ENCODE data around the gene RAET1G. TPM values are rescaled to one million over a fixed set of nuclear protein-coding genes. Genes with fewer than 3 reads are reported as not detected.
"Not testable (repeated sequence)": the region's sequence is repeated elsewhere in the genome, so short reads cannot be mapped to it uniquely, and the experiment has no call there.

Gene RAET1G
- total RNA-seq, 6 experiments from 2014 or later, result 0.64 to 1.1 (median 0.83) TPM

DNA sequence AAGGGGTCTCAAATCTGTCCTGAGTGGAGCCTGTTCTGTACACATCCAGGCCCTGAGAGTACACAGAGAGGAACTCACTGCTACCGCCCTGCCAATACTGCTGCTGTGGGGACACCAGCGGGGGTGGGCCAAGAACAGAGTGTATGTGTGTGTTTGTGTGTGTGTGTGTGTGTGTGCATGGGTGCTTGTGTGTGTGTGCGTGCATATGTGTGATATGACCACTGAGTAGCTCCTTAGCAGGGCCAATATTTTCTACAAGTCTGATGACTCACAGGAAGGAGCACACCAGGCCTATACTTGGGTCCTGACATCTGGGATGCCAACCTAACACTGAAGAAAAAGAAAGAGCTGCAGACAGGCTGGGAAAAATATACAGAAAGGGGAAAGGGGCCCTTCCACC, 26.4 kb downstream of the RAET1G start:
- Mint-ChIP-seq H3K27me3 (ENCODE audit: insufficient read depth) (no peaks in the 10 kb centered on the region; the same call in 1 of the 2 replicates), H3K9me3 (no peaks in the 10 kb centered on the region), H3K27ac (peak overlapping the region; percentile 93), H3K4me1 (ENCODE audit: low read depth) (peaks cover 44% of the 10 kb centered on the region), H3K4me3 (peak overlapping the region; percentile 83), H3K36me3 (ENCODE audit: low read depth) (no peaks in the 10 kb centered on the region)
- peak; percentile 44 for DNase-seq
- TF ChIP-seq, protein P1, sequence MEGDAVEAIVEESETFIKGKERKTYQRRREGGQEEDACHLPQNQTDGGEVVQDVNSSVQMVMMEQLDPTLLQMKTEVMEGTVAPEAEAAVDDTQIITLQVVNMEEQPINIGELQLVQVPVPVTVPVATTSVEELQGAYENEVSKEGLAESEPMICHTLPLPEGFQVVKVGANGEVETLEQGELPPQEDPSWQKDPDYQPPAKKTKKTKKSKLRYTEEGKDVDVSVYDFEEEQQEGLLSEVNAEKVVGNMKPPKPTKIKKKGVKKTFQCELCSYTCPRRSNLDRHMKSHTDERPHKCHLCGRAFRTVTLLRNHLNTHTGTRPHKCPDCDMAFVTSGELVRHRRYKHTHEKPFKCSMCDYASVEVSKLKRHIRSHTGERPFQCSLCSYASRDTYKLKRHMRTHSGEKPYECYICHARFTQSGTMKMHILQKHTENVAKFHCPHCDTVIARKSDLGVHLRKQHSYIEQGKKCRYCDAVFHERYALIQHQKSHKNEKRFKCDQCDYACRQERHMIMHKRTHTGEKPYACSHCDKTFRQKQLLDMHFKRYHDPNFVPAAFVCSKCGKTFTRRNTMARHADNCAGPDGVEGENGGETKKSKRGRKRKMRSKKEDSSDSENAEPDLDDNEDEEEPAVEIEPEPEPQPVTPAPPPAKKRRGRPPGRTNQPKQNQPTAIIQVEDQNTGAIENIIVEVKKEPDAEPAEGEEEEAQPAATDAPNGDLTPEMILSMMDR (IDR thresholded peaks at IDR 0.05), result no peak

GRCh38 chr6:149895833-149896271, 27.1 kb downstream of the RAET1G start:
- Mint-ChIP-seq H3K4me1 (ENCODE audit: low read depth) (peaks cover 50% of the 10 kb centered on the region), H3K27ac (peak overlapping the region; percentile 93), H3K4me3 (peak overlapping the region; percentile 83), H3K27me3 (ENCODE audit: insufficient read depth) (no peaks in the 10 kb centered on the region), H3K9me3 (no peaks in the 10 kb centered on the region), H3K36me3 (ENCODE audit: low read depth) (no peaks in the 10 kb centered on the region)
- TF ChIP-seq, protein P1 (IDR thresholded peaks at IDR 0.05), result no peak
- peak; percentile 72 for DNase-seq

- peak overlapping the region; percentile 93 for H3K27ac Mint-ChIP-seq
These were observed 27.8 kb downstream of the RAET1G start for GRCh38 chr6:149895048-149895590.

GRCh38 chr6:149891864-149892263, 31.1 kb downstream of the RAET1G start:
- peaks cover 59% of the 10 kb centered on the region for H3K4me1 Mint-ChIP-seq (ENCODE audit: low read depth)
- not testable (repeated sequence) for H3K27me3 Mint-ChIP-seq (ENCODE audit: insufficient read depth); H3K36me3 Mint-ChIP-seq (ENCODE audit: low read depth); H3K27ac Mint-ChIP-seq; H3K4me3 Mint-ChIP-seq; H3K9me3 Mint-ChIP-seq; DNase-seq

More at GRCh38 chr6:149895048-149895590, 27.8 kb downstream of the RAET1G start:
- Mint-ChIP-seq H3K4me3 (peak overlapping the region; percentile 83; the same call in 1 of the 2 replicates), H3K36me3 (ENCODE audit: low read depth) (no peaks in the 10 kb centered on the region), H3K4me1 (ENCODE audit: low read depth) (peaks cover 56% of the 10 kb centered on the region), H3K9me3 (no peaks in the 10 kb centered on the region), H3K27me3 (ENCODE audit: insufficient read depth) (no peaks in the 10 kb centered on the region)
- TF ChIP-seq, protein P1 (IDR thresholded peaks at IDR 0.05), result no peak
- peak; percentile 46 for DNase-seq

DNA sequence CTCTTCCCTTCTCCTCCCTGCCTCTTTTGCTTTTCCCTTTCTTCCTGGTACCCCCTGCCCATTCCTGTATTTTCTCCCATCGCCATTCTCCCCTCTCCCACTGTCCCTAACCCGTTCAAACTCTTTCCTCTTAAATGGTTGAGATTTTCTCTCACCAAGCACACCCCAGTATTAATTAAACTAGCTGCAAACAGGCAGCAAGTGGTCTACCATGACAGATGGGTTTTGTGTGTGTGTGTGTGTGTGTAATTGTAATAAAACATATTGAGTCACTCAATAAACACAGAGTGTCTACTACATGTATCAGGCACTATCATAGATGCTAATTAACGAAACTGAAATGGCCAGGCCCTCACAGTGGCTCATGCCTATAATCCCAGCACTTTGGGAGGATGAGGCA, 31.7 kb downstream of the RAET1G start:
- no peak for DNase-seq
- TF ChIP-seq, protein P1 (IDR thresholded peaks at IDR 0.05), result no peak
- H3K27ac Mint-ChIP-seq, result no peak overlapping the region
- no peak overlapping the region for H3K4me3 Mint-ChIP-seq
- H3K27me3 Mint-ChIP-seq (ENCODE audit: insufficient read depth), result peaks cover 4% of the 10 kb centered on the region
- no peaks in the 10 kb centered on the region for H3K9me3 Mint-ChIP-seq
- peaks cover 53% of the 10 kb centered on the region for H3K4me1 Mint-ChIP-seq (ENCODE audit: low read depth)
- no peaks in the 10 kb centered on the region for H3K36me3 Mint-ChIP-seq (ENCODE audit: low read depth)

DNA sequence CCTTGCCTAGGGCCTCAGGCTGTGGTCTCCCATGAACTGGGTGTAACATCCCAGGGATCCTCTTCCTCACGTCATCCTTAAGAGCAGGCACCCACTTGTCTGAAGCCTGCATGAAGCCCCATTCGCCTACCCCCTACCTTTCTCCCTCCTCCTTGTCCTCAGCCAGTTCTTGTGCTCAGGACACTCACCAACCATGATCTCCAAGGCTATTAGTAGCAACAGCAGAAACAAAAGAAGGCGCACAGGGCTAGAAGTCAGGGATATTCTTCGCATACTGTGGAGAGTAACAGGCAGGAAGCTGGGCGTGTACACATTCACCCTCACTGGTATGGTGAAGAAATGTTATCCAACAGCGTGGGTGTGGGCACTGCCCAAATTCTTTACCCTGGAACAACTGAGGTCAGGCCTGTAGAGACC, 32.3 kb downstream of the RAET1G start:
- no peak overlapping the region; the same call in 1 of the 2 replicates for H3K27ac Mint-ChIP-seq
- no peaks in the 10 kb centered on the region for H3K36me3 Mint-ChIP-seq (ENCODE audit: low read depth)
- no peak overlapping the region for H3K4me3 Mint-ChIP-seq
- DNase-seq, result no peak
- peaks cover 4% of the 10 kb centered on the region for H3K27me3 Mint-ChIP-seq (ENCODE audit: insufficient read depth)
- peaks cover 46% of the 10 kb centered on the region for H3K4me1 Mint-ChIP-seq (ENCODE audit: low read depth)
- TF ChIP-seq, protein P1 (IDR thresholded peaks at IDR 0.05), result no peak
- H3K9me3 Mint-ChIP-seq, result no peaks in the 10 kb centered on the region

All from HFFc6 (cell line).